NCI-H1417 (cell line): ENCODE results near the gene CDCA8.
"Not testable (repeated sequence)": the region's sequence is repeated elsewhere in the genome, so short reads cannot be mapped to it uniquely, and the experiment has no call there.

ENCODE experiments used
- DNase-seq, 3 experiments: peaks; one replicate each; lab custom pipeline; 2025; lab: John Stamatoyannopoulos, UW

CDCA8 gene

GRCh38 chr1:37672136-37672870 is 20.0 kb upstream of the CDCA8 start:
- no peak for DNase-seq

GRCh38 chr1:37673920-37674319 is 18.4 kb upstream of the CDCA8 start:
- no peak for DNase-seq

- no peak for DNase-seq
Measured at GRCh38 chr1:37676281-37677142, 15.8 kb upstream of the CDCA8 start.

- DNase-seq, result no peak
Measured at GRCh38 chr1:37677143-37677439, 15.2 kb upstream of the CDCA8 start.

- DNase-seq, result no peak
Measured at GRCh38 chr1:37677808-37678207, 14.5 kb upstream of the CDCA8 start.

GRCh38 chr1:37680933-37681332 is 11.4 kb upstream of the CDCA8 start:
- DNase-seq, result no peak

- peak; percentile 37 to 81 (median 57) for DNase-seq
Measured at GRCh38 chr1:37682334-37682987, 9.9 kb upstream of the CDCA8 start.

GRCh38 chr1:37684182-37684581 is 8.1 kb upstream of the CDCA8 start:
- not testable (repeated sequence) for DNase-seq

GRCh38 chr1:37685722-37686121 is 6.6 kb upstream of the CDCA8 start:
- DNase-seq, result no peak

- DNase-seq, result not testable (repeated sequence)
Measured at GRCh38 chr1:37687764-37688163, 4.6 kb upstream of the CDCA8 start.

GRCh38 chr1:37688926-37689325 is 3.4 kb upstream of the CDCA8 start:
- DNase-seq, result no peak

GRCh38 chr1:37691497-37692077 is 729 bp upstream of the CDCA8 start:
- DNase-seq, result peak in 2 of 3 experiments; percentile 58 to 61

GRCh38 chr1:37692834-37693175 is 489 bp downstream of the CDCA8 start:
- peak in 1 of 3 experiments; percentile 18 for DNase-seq

GRCh38 chr1:37697090-37697489 is 4.8 kb downstream of the CDCA8 start:
- no peak for DNase-seq

- no peak for DNase-seq
Measured at GRCh38 chr1:37697737-37698136, 5.4 kb downstream of the CDCA8 start.

GRCh38 chr1:37699147-37699546 is 6.8 kb downstream of the CDCA8 start:
- no peak for DNase-seq

GRCh38 chr1:37701051-37701450 is 8.7 kb downstream of the CDCA8 start:
- DNase-seq, result no peak

- DNase-seq, result no peak
Measured at GRCh38 chr1:37703061-37703460, 10.7 kb downstream of the CDCA8 start.

GRCh38 chr1:37704966-37705365 is 12.7 kb downstream of the CDCA8 start:
- DNase-seq, result no peak

- DNase-seq, result no peak
Measured at GRCh38 chr1:37705399-37705798, 13.1 kb downstream of the CDCA8 start.

GRCh38 chr1:37708471-37708870 is 16.2 kb downstream of the CDCA8 start:
- no peak for DNase-seq

- DNase-seq, result no peak
Measured at GRCh38 chr1:37714226-37714625, 21.9 kb downstream of the CDCA8 start.

GRCh38 chr1:37714689-37715088 is 22.4 kb downstream of the CDCA8 start:
- no peak for DNase-seq
